ENCODE results near the gene SLAMF8. TPM values are rescaled to one million over a fixed set of nuclear protein-coding genes. Genes with fewer than 3 reads are reported as not detected.

SLAMF8 gene
- total RNA-seq, 1 experiment from 2014 or later: not detected

GRCh38 chr1:159849626-159850366 lies 23.1 kb downstream of the SLAMF8 start:
- intact Hi-C loops (cut with micrococcal nuclease; ENCODE audit: unreplicated experiment) (no loop called here), in situ Hi-C loops (cut with HindIII; ENCODE audit: low pct_unique_long_range_greater_than_20kb, low sequenced_read_pairs) (no loop called here)
- no peak overlapping the region for H3K4me3 ChIP-seq (ENCODE audit: low read depth in 2 of 2, low read length in 2 of 2)
- ATAC-seq (no peak), DNase-seq (ENCODE audit: low read depth, low spot score) (no peak)
- no peak overlapping the region for H3K27ac ChIP-seq (ENCODE audit: low read length)
- H3K9me3 ChIP-seq (ENCODE audit: control insufficient read depth, insufficient read depth, low read depth, low read length): no peaks in the 10 kb centered on the region
- no peaks in the 10 kb centered on the region for H3K36me3 ChIP-seq (ENCODE audit: control insufficient read depth, insufficient read depth, low read length)
- no peak for TF ChIP-seq TCF7L2 (IDR thresholded peaks at IDR 0.05; ENCODE audit: low read depth, low read length)
- no peak for TF ChIP-seq CTCF (IDR thresholded peaks at IDR 0.05)
- no peak for TF ChIP-seq SIN3A (IDR thresholded peaks at IDR 0.05; ENCODE audit: borderline replicate concordance, insufficient read depth, low read depth, low read length)
- no peak for TF ChIP-seq POLR2AphosphoS5 (IDR thresholded peaks at IDR 0.05; ENCODE audit: low read depth, low read length)
- TF ChIP-seq, protein P1, sequence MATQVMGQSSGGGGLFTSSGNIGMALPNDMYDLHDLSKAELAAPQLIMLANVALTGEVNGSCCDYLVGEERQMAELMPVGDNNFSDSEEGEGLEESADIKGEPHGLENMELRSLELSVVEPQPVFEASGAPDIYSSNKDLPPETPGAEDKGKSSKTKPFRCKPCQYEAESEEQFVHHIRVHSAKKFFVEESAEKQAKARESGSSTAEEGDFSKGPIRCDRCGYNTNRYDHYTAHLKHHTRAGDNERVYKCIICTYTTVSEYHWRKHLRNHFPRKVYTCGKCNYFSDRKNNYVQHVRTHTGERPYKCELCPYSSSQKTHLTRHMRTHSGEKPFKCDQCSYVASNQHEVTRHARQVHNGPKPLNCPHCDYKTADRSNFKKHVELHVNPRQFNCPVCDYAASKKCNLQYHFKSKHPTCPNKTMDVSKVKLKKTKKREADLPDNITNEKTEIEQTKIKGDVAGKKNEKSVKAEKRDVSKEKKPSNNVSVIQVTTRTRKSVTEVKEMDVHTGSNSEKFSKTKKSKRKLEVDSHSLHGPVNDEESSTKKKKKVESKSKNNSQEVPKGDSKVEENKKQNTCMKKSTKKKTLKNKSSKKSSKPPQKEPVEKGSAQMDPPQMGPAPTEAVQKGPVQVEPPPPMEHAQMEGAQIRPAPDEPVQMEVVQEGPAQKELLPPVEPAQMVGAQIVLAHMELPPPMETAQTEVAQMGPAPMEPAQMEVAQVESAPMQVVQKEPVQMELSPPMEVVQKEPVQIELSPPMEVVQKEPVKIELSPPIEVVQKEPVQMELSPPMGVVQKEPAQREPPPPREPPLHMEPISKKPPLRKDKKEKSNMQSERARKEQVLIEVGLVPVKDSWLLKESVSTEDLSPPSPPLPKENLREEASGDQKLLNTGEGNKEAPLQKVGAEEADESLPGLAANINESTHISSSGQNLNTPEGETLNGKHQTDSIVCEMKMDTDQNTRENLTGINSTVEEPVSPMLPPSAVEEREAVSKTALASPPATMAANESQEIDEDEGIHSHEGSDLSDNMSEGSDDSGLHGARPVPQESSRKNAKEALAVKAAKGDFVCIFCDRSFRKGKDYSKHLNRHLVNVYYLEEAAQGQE (IDR thresholded peaks at IDR 0.05; ENCODE audit: insufficient read depth in 1 of 2, low read depth in 2 of 2, low read length in 1 of 2): no peak
- CTCF ChIA-PET: no interaction called here
- H3K27me3 ChIP-seq (ENCODE audit: control insufficient read depth, insufficient read depth, low read length): no peaks in the 10 kb centered on the region
- BruUV-seq (replicated peaks): no TSS peak
- POLR2A ChIA-PET: no interaction called here
- peaks cover 6% of the 10 kb centered on the region; the same call in 1 of the 2 replicates for H3K4me1 ChIP-seq (ENCODE audit: control insufficient read depth, insufficient read depth, low read length)

DNA sequence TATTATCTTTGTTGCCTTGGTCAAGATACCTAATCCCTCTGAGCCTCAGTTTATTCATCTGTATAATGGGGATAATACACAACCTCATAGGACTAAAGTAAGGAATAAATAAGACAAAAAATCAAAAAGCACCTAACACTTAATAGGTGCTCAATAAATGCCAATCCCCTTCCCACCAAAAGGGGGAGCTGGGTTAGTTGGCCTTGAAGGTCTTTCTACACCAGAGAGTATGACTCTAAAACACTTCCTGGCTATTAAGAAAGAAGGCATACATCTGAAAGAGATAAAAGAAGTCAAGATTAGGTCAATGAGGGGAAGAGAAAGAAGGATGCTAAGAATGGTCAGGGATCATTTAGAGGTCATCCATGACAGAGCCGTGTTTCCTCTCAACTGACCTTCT lies 24.7 kb downstream of the SLAMF8 start:
- in situ Hi-C loops (cut with HindIII; ENCODE audit: low pct_unique_long_range_greater_than_20kb, low sequenced_read_pairs) (no loop called here), intact Hi-C loops (cut with micrococcal nuclease; ENCODE audit: unreplicated experiment) (no loop called here)
- DNase-seq (ENCODE audit: low read depth, low spot score) (no peak), ATAC-seq (no peak)
- no peaks in the 10 kb centered on the region for H3K36me3 ChIP-seq (ENCODE audit: control insufficient read depth, insufficient read depth, low read length)
- BruUV-seq (replicated peaks): no TSS peak
- POLR2A ChIA-PET: no interaction called here
- TF ChIP-seq POLR2AphosphoS5 (IDR thresholded peaks at IDR 0.05; ENCODE audit: low read depth, low read length) (no peak), CTCF (IDR thresholded peaks at IDR 0.05) (no peak), SIN3A (IDR thresholded peaks at IDR 0.05; ENCODE audit: borderline replicate concordance, insufficient read depth, low read depth, low read length) (no peak), TCF7L2 (IDR thresholded peaks at IDR 0.05; ENCODE audit: low read depth, low read length) (no peak)
- TF ChIP-seq, protein P1 (IDR thresholded peaks at IDR 0.05; ENCODE audit: insufficient read depth in 1 of 2, low read depth in 2 of 2, low read length in 1 of 2): no peak
- H3K27ac ChIP-seq (ENCODE audit: low read length): no peak overlapping the region
- no peaks in the 10 kb centered on the region for H3K9me3 ChIP-seq (ENCODE audit: control insufficient read depth, insufficient read depth, low read depth, low read length)
- CTCF ChIA-PET: interaction anchor here (0.9 kb wide), 1 partner anchor 21 kb away, joined by 3 read pairs; no protein-coding TSS in a partner anchor
- H3K4me3 ChIP-seq (ENCODE audit: low read depth in 2 of 2, low read length in 2 of 2): no peak overlapping the region
- H3K27me3 ChIP-seq (ENCODE audit: control insufficient read depth, insufficient read depth, low read length): no peaks in the 10 kb centered on the region
- peaks cover 9% of the 10 kb centered on the region; the same call in 1 of the 2 replicates for H3K4me1 ChIP-seq (ENCODE audit: control insufficient read depth, insufficient read depth, low read length)

Data from Panc1 (cell line).